HL-60 (cell line): Measurements from ENCODE around the gene PMEPA1.

Experiments used
- DNase-seq, 2 experiments: peaks; one replicate each; pipeline ENCODE4 v3.0.0-alpha.2; 2010 to 2020; ENCODE audit warnings: low read depth in 1 of 2, low spot score in 1 of 2
- H3K27ac ChIP-seq: fragments of 250-450 bp; sonication (Bioruptor Pico); replicated peaks from 2 replicates; pipeline ENCODE4 v1.5.1; 2020; ENCODE audit warnings: mild to moderate bottlenecking, moderate library complexity
- H3K27me3 ChIP-seq: fragments of 250-450 bp; sonication (Bioruptor Pico); 2 replicates; pipeline ENCODE4 v1.5.1; 2021; ENCODE audit warnings: mild to moderate bottlenecking, moderate library complexity; ENCODE audit not compliant: insufficient read depth, poor library complexity, severe bottlenecking
- H3K4me3 ChIP-seq: replicated peaks from 2 replicates; pipeline ENCODE4 v1.5.1; 2011; ENCODE audit warnings: mild to moderate bottlenecking, control low read depth, low read length; ENCODE audit not compliant: insufficient read depth
- GABPA ChIP-seq: IDR thresholded peaks from 2 replicates; pipeline ENCODE4 v1.6.1; 2012; ENCODE audit warnings: low read depth
- POLR2AphosphoS5 ChIP-seq: IDR thresholded peaks from 2 replicates; pipeline ENCODE4 v1.6.1; 2012; ENCODE audit warnings: low read depth
- REST ChIP-seq: IDR thresholded peaks from 2 replicates; pipeline ENCODE4 v1.6.1; 2012; ENCODE audit warnings: low read depth; ENCODE audit not compliant: insufficient replicate concordance
- SPI1 ChIP-seq: IDR thresholded peaks from 2 replicates; pipeline ENCODE4 v1.6.1; 2012; ENCODE audit warnings: low read depth, mild to moderate bottlenecking, borderline replicate concordance
- TF ChIP-seq, protein P1 (sequence below): IDR thresholded peaks from one replicate; pipeline ENCODE4 v1.5.1; 2011; ENCODE audit warnings: low read length, control low read depth, inconsistent platforms; ENCODE audit not compliant: insufficient read depth

PMEPA1 gene

GRCh38 chr20:57616143-57616951 is 93.5 kb downstream of the PMEPA1 start:
- Histone ChIP-seq H3K27me3 (no peaks in the 10 kb centered on the region), H3K4me3 (no peak overlapping the region), H3K27ac (no peak overlapping the region)
- DNase-seq = no peak
- TF ChIP-seq, protein P1, sequence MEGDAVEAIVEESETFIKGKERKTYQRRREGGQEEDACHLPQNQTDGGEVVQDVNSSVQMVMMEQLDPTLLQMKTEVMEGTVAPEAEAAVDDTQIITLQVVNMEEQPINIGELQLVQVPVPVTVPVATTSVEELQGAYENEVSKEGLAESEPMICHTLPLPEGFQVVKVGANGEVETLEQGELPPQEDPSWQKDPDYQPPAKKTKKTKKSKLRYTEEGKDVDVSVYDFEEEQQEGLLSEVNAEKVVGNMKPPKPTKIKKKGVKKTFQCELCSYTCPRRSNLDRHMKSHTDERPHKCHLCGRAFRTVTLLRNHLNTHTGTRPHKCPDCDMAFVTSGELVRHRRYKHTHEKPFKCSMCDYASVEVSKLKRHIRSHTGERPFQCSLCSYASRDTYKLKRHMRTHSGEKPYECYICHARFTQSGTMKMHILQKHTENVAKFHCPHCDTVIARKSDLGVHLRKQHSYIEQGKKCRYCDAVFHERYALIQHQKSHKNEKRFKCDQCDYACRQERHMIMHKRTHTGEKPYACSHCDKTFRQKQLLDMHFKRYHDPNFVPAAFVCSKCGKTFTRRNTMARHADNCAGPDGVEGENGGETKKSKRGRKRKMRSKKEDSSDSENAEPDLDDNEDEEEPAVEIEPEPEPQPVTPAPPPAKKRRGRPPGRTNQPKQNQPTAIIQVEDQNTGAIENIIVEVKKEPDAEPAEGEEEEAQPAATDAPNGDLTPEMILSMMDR = no peak
- TF ChIP-seq SPI1 (no peak), GABPA (no peak), REST (no peak), POLR2AphosphoS5 (no peak)

GRCh38 chr20:57615445-57615811 is 94.4 kb downstream of the PMEPA1 start:
- TF ChIP-seq SPI1 (no peak), REST (no peak), POLR2AphosphoS5 (no peak), GABPA (no peak)
- TF ChIP-seq, protein P1 = no peak
- H3K27me3 ChIP-seq = no peaks in the 10 kb centered on the region
- no peak overlapping the region for H3K4me3 ChIP-seq
- no peak overlapping the region for H3K27ac ChIP-seq
- no peak for DNase-seq

DNA sequence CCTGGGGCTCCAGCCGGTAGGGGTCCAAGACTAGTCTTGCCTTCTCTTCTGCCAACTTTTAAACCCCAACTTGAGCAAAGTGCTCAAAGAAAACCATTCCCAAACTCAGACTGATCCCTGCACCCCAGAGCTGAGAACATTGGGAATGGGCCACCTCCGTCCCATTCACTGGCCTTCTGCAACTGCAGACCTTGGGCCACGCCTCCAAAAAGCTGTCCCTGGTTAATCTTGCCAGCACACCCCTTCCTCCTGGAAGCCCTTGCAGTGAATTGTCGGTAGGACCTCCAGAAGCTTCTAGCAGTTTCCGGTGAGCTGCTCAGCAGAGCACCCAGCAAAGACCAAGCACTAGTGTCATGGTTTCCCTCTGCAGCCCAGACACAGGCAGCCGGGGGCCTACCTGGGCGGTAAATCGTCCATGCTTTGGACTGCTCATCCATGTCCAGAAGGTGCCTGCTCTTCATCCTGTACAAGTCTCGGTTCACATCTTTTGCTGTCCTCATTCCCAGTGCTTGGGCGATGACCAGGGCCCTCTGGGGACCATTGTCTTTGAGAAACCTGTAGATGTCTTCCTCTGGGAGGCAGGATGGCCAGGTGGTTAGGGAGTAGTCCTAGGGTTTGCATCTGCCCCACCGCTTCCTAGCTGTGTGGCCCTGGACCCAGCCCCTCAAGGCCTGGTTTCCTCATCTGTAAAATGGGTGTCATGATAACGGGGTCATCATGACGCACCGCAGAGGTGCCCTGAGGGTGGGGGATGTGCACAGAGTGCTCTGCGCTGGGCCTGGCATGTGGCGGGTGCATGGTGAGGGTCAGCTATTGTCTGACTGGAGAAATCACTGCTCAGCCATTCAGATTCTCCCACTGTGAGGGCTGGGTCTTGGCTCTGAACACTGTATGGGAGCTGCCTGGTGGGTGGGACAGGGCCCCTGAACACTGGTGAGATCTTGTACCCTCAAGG is 95.0 kb downstream of the PMEPA1 start:
- no peaks in the 10 kb centered on the region for H3K27me3 ChIP-seq
- DNase-seq = no peak
- no peak for TF ChIP-seq SPI1
- TF ChIP-seq, protein P1 = no peak
- no peak for TF ChIP-seq GABPA
- TF ChIP-seq REST = no peak
- TF ChIP-seq POLR2AphosphoS5 = no peak
- no peak overlapping the region for H3K4me3 ChIP-seq
- no peak overlapping the region for H3K27ac ChIP-seq
